Stimulated activated CD4-positive, alpha-beta T cell treated with anti-CD3 and anti-CD28 coated beads, TNF-alpha, amount 100 ng/mL, for 24 hours (primary cell): ENCODE data around the gene CUL2.
"Not testable (repeated sequence)": the region's sequence is repeated elsewhere in the genome, so short reads cannot be mapped to it uniquely, and the experiment has no call there.

Experiments
- DNase-seq, 3 experiments: peaks; one replicate each; pipeline ENCODE4 v3.0.0-alpha.2; 2020; ENCODE audit warnings: low read depth in 3 of 3

Gene CUL2

GRCh38 chr10:34979938-34980337 is 110.2 kb downstream of the CUL2 start:
- no peak for DNase-seq

- no peak for DNase-seq
These were observed 112.1 kb downstream of the CUL2 start for GRCh38 chr10:34978080-34978479.

GRCh38 chr10:34976380-34976910 is 113.7 kb downstream of the CUL2 start:
- DNase-seq = not testable (repeated sequence)

GRCh38 chr10:34974364-34975065 is 115.6 kb downstream of the CUL2 start:
- not testable (repeated sequence) for DNase-seq

- not testable (repeated sequence) for DNase-seq
These were observed 116.4 kb downstream of the CUL2 start for GRCh38 chr10:34973757-34974156.

GRCh38 chr10:34973121-34973520 is 117.0 kb downstream of the CUL2 start:
- not testable (repeated sequence) for DNase-seq

- DNase-seq = not testable (repeated sequence)
These were observed 117.5 kb downstream of the CUL2 start for GRCh38 chr10:34972591-34972990.

- not testable (repeated sequence) for DNase-seq
These were observed 118.4 kb downstream of the CUL2 start for GRCh38 chr10:34971606-34972334.

GRCh38 chr10:34969171-34969570 is 121.0 kb downstream of the CUL2 start:
- no peak for DNase-seq

- no peak for DNase-seq
These were observed 122.7 kb downstream of the CUL2 start for GRCh38 chr10:34967335-34967880.

- no peak for DNase-seq
These were observed 123.7 kb downstream of the CUL2 start for GRCh38 chr10:34966451-34966850.

GRCh38 chr10:34966040-34966439 is 124.1 kb downstream of the CUL2 start:
- no peak for DNase-seq

- no peak for DNase-seq
These were observed 125.9 kb downstream of the CUL2 start for GRCh38 chr10:34964166-34964800.

GRCh38 chr10:34962866-34963265 is 127.3 kb downstream of the CUL2 start:
- DNase-seq = no peak

- no peak for DNase-seq
These were observed 129.2 kb downstream of the CUL2 start for GRCh38 chr10:34960983-34961382.

GRCh38 chr10:34959786-34960185 is 130.4 kb downstream of the CUL2 start:
- no peak for DNase-seq

- no peak for DNase-seq
These were observed 130.8 kb downstream of the CUL2 start for GRCh38 chr10:34959321-34959720.
